Panc1 (cell line): Measurements from ENCODE around the gene RS1. TPM values are rescaled to one million over a fixed set of nuclear protein-coding genes. Genes with fewer than 3 reads are reported as not detected.

Experiments
- ATAC-seq: fragments of 200-7000 bp; cut with Tn5 transposase; 2 replicates; pipeline ENCODE4 v1.9.1; 2020; ENCODE audit warnings: mild to moderate bottlenecking, moderate library complexity
- BruUV-seq: library from RNA; stranded (reverse); fragments of 400-500 nt; replicated peaks from 2 replicates; lab custom pipeline; 2021; lab: Mats Ljungman, UMichigan
- CTCF ChIA-PET: fragments of 300-600 bp; sonication (Branson Sonifier 250); formaldehyde crosslinking; loops from one replicate; lab custom pipeline; 2022; ENCODE audit warnings: antibody characterized with exemption; lab: Charles Lee
- POLR2A ChIA-PET: fragments of 300-600 bp; sonication (Branson Sonifier 250); formaldehyde crosslinking; loops from one replicate; lab custom pipeline; 2022; ENCODE audit warnings: antibody characterized with exemption; lab: Charles Lee
- DNase-seq: peaks from one replicate; pipeline ENCODE4 v3.0.0-alpha.2; 2010; ENCODE audit warnings: low read depth, low spot score
- H3K27ac ChIP-seq: 2 replicates; pipeline ENCODE4 v1.5.1; 2011; ENCODE audit warnings: mild to moderate bottlenecking, low read length, inconsistent platforms
- H3K27me3 ChIP-seq: fragments of 200-500 bp; sonication (Bioruptor generic); 2 replicates; pipeline ENCODE4 v1.6.0; 2014; ENCODE audit warnings: low read length, inconsistent platforms; ENCODE audit not compliant: control insufficient read depth, insufficient read depth
- H3K36me3 ChIP-seq: fragments of 200-500 bp; sonication (Bioruptor generic); 2 replicates; pipeline ENCODE4 v1.5.1; 2014; ENCODE audit warnings: inconsistent platforms, mild to moderate bottlenecking, low read length, moderate library complexity; ENCODE audit not compliant: control insufficient read depth, insufficient read depth
- H3K4me1 ChIP-seq: 2 replicates; pipeline ENCODE4 v1.5.1; 2011; ENCODE audit warnings: inconsistent platforms, mild to moderate bottlenecking, low read length, moderate library complexity; ENCODE audit not compliant: control insufficient read depth, insufficient read depth
- H3K4me3 ChIP-seq, 2 experiments: 2 replicates each; pipeline ENCODE4 v1.5.1; 2011 to 2012; ENCODE audit warnings: low read depth in 2 of 2, low read length in 2 of 2, mild to moderate bottlenecking in 2 of 2, inconsistent platforms in 1 of 2, moderate library complexity in 1 of 2
- H3K9me3 ChIP-seq: fragments of 200-500 bp; sonication (Bioruptor generic); 2 replicates; pipeline ENCODE4 v1.5.1; 2014; ENCODE audit warnings: low read depth, mild to moderate bottlenecking, inconsistent platforms, low read length, moderate library complexity; ENCODE audit not compliant: control insufficient read depth, insufficient read depth
- POLR2AphosphoS5 ChIP-seq: IDR thresholded peaks from 2 replicates; pipeline ENCODE4 v1.6.1; 2012; ENCODE audit warnings: mild to moderate bottlenecking, low read depth, low read length, moderate library complexity
- SIN3A ChIP-seq: IDR thresholded peaks from 2 replicates; pipeline ENCODE4 v1.6.1; 2012; ENCODE audit warnings: low read depth, mild to moderate bottlenecking, low read length, moderate library complexity, borderline replicate concordance; ENCODE audit not compliant: insufficient read depth
- TCF7L2 ChIP-seq: IDR thresholded peaks from 2 replicates; pipeline ENCODE4 v1.6.1; 2011; ENCODE audit warnings: mild to moderate bottlenecking, low read depth, low read length, inconsistent platforms
- in situ Hi-C: cut with HindIII; loops from 2 replicates; pipeline ENCODE4 v1.10.0; 2016; ENCODE audit warnings: low sequenced_read_pairs, low pct_unique_long_range_greater_than_20kb
- intact Hi-C: fragments of 100-400 bp; cut with micrococcal nuclease; formaldehyde crosslinking; loops from one replicate; pipeline ENCODE4 v1.10.0; 2022; ENCODE audit not compliant: unreplicated experiment
- total RNA-seq: library from RNA; stranded (reverse); gene quantifications from one replicate; pipeline ENCODE4 v1.2.1, GENCODE V29; 2021; ENCODE audit not compliant: unreplicated experiment
- TF ChIP-seq, protein P1 (sequence below), 2 experiments: IDR thresholded peaks; 2 replicates each; pipeline ENCODE4 v1.6.1; 2011 to 2012; ENCODE audit warnings: low read depth in 2 of 2, control low read depth in 1 of 2, low read length in 1 of 2, mild to moderate bottlenecking in 1 of 2, moderate library complexity in 1 of 2; ENCODE audit not compliant: insufficient read depth in 1 of 2
- TF ChIP-seq, protein P2 (sequence below): fragments of 450-650 bp; IDR thresholded peaks from 2 replicates; pipeline ENCODE4 v1.5.1; 2017; ENCODE audit warnings: mild to moderate bottlenecking

The RS1 gene
- total RNA-seq, 1 experiment from 2014 or later: not detected

DNA sequence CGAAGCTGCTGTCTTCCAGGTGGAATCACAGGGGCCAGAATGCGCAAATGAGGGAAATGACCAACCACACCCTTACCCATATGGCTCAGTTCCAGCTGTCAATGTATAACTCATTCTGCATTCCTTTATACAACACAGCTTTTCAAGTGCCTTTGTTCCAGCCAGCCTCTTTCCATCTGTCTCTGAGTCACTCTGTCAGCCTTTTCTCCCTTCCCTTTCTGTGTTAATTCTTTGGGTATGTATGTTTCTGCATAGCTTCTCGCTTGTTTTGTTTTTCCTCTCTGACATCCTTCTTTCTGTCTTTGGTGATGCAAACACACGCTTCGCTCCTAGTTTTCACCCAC is 54.5 kb downstream of the RS1 start:
- intact Hi-C loops (no loop called here), in situ Hi-C loops (no loop called here)
- no peak for DNase-seq
- TF ChIP-seq POLR2AphosphoS5 (no peak), TCF7L2 (no peak), SIN3A (no peak)
- TF ChIP-seq, protein P1, sequence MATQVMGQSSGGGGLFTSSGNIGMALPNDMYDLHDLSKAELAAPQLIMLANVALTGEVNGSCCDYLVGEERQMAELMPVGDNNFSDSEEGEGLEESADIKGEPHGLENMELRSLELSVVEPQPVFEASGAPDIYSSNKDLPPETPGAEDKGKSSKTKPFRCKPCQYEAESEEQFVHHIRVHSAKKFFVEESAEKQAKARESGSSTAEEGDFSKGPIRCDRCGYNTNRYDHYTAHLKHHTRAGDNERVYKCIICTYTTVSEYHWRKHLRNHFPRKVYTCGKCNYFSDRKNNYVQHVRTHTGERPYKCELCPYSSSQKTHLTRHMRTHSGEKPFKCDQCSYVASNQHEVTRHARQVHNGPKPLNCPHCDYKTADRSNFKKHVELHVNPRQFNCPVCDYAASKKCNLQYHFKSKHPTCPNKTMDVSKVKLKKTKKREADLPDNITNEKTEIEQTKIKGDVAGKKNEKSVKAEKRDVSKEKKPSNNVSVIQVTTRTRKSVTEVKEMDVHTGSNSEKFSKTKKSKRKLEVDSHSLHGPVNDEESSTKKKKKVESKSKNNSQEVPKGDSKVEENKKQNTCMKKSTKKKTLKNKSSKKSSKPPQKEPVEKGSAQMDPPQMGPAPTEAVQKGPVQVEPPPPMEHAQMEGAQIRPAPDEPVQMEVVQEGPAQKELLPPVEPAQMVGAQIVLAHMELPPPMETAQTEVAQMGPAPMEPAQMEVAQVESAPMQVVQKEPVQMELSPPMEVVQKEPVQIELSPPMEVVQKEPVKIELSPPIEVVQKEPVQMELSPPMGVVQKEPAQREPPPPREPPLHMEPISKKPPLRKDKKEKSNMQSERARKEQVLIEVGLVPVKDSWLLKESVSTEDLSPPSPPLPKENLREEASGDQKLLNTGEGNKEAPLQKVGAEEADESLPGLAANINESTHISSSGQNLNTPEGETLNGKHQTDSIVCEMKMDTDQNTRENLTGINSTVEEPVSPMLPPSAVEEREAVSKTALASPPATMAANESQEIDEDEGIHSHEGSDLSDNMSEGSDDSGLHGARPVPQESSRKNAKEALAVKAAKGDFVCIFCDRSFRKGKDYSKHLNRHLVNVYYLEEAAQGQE (IDR thresholded peaks at IDR 0.05; ENCODE audit: insufficient read depth in 1 of 2, low read depth in 2 of 2, low read length in 1 of 2): no peak
- TF ChIP-seq, protein P2, sequence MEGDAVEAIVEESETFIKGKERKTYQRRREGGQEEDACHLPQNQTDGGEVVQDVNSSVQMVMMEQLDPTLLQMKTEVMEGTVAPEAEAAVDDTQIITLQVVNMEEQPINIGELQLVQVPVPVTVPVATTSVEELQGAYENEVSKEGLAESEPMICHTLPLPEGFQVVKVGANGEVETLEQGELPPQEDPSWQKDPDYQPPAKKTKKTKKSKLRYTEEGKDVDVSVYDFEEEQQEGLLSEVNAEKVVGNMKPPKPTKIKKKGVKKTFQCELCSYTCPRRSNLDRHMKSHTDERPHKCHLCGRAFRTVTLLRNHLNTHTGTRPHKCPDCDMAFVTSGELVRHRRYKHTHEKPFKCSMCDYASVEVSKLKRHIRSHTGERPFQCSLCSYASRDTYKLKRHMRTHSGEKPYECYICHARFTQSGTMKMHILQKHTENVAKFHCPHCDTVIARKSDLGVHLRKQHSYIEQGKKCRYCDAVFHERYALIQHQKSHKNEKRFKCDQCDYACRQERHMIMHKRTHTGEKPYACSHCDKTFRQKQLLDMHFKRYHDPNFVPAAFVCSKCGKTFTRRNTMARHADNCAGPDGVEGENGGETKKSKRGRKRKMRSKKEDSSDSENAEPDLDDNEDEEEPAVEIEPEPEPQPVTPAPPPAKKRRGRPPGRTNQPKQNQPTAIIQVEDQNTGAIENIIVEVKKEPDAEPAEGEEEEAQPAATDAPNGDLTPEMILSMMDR: no peak
- no peak for ATAC-seq
- no TSS peak for BruUV-seq
- Histone ChIP-seq H3K4me3 (no peak overlapping the region), H3K27me3 (no peaks in the 10 kb centered on the region), H3K36me3 (no peaks in the 10 kb centered on the region), H3K9me3 (no peaks in the 10 kb centered on the region), H3K4me1 (no peaks in the 10 kb centered on the region), H3K27ac (no peak overlapping the region)
- POLR2A ChIA-PET: no interaction called here
- CTCF ChIA-PET: no interaction called here

DNA sequence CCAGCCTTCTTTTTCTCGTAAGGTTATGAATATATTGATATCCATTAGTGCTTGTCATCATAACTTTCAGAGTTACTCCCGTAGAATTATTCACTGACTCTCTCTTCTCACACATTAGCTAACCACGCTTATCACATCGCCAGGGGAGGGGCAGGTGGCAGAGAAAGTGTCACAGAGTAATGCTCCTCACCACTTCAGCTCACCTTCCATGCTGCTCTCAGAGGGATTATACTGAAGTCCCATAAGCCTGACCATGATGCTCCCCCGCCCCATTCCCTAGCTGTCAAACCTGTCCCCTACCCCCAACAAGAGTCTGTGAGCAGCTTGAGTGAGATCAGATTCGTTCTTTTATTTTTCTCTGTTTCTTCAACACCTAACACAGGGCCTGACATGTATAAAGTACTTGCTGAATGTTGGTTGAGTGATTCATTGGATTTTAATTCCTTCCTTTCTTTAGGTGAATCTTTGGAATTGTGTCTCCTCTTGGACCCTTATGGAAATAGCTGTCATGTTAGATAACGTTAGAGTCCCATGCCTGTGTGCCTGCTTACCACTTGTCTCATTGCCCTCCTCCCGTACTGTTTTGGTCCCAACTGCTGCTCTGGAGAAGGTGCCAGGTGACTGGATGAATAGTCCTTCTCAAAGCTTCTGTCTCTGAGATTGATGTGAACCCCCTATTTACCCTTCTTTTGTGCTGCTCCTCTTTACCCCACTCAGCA is 55.1 kb downstream of the RS1 start:
- Histone ChIP-seq H3K36me3 (no peaks in the 10 kb centered on the region), H3K9me3 (no peaks in the 10 kb centered on the region), H3K27ac (no peak overlapping the region), H3K4me1 (no peaks in the 10 kb centered on the region), H3K27me3 (no peaks in the 10 kb centered on the region), H3K4me3 (no peak overlapping the region)
- intact Hi-C loops (no loop called here), in situ Hi-C loops (no loop called here)
- no peak for ATAC-seq
- no peak for TF ChIP-seq POLR2AphosphoS5
- no peak for TF ChIP-seq SIN3A
- no peak for TF ChIP-seq TCF7L2
- no TSS peak for BruUV-seq
- ChIA-PET POLR2A (no interaction called here), CTCF (no interaction called here)
- DNase-seq: no peak

DNA sequence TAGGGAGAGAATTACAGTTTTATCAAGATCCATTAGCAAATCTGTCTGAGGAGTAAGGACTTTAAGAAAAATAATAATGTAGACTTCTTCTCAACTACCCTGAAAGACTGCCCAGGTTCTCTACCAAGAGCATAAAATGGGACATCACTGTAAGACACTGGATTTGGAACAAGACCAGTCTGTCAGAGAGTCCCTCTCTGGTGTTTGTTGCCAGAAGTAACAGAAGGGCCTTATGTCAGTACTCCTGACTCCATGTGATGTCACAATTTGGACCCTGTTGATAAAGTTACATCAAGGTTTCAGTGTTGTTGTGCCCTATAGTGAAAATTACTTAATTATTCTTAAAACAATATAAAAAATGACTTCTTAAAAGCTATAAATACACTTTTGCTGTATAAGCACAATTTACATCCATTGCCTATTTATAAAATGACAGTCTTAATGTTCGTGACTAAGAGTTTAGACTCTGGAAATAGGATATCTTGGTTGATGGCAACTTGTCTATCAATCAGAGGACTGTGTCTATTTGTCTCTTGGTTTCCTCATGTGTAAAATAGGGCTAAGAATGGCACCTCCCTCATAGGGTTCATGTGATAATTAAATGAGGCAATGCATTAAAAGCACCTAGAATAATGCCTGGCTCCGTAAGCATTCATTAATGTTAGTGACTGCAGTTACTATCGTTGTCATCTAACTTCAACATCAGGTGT is 57.8 kb downstream of the RS1 start:
- POLR2A ChIA-PET: no interaction called here
- TF ChIP-seq, protein P2: no peak
- TF ChIP-seq, protein P1 (IDR thresholded peaks at IDR 0.05; ENCODE audit: insufficient read depth in 1 of 2, low read depth in 2 of 2, low read length in 1 of 2): no peak
- TF ChIP-seq TCF7L2 (no peak), SIN3A (no peak), POLR2AphosphoS5 (no peak)
- H3K4me3 ChIP-seq: no peak overlapping the region
- intact Hi-C loops: no loop called here
- H3K27ac ChIP-seq: no peak overlapping the region
- H3K36me3 ChIP-seq: no peaks in the 10 kb centered on the region
- BruUV-seq: no TSS peak
- ATAC-seq: no peak
- in situ Hi-C loops: no loop called here
- no peaks in the 10 kb centered on the region for H3K9me3 ChIP-seq
- H3K4me1 ChIP-seq: no peaks in the 10 kb centered on the region
- no peaks in the 10 kb centered on the region for H3K27me3 ChIP-seq
- CTCF ChIA-PET: no interaction called here
- no peak for DNase-seq
